Suprapubic skin (tissue), 3 donors: ENCODE measurements around the gene RNF34.

Experiments
- CTCF ChIP-seq, 2 donors: fragments of 200-600 bp in 1 of 2; fragments of 450-650 bp in 1 of 2; sonication (generic) in 1 of 2; IDR thresholded peaks; one replicate each; pipeline ENCODE4 v1.5.1; 2016 to 2019; ENCODE audit warnings: antibody characterized with exemption in 2 of 2, mild to moderate bottlenecking in 1 of 2, moderate library complexity in 1 of 2
- POLR2A ChIP-seq, 2 donors: fragments of 450-650 bp; IDR thresholded peaks; one replicate each; pipeline ENCODE4 v1.6.1; 2017; ENCODE audit warnings: antibody characterized with exemption in 2 of 2, mild to moderate bottlenecking in 2 of 2, moderate library complexity in 2 of 2

- TF ChIP-seq CTCF (IDR thresholded peaks at IDR 0.05) (no peak), POLR2A (IDR thresholded peaks at IDR 0.05) (no peak)
Measured at GRCh38 chr12:121446750-121447149, 46.8 kb downstream of the RNF34 start.
